K562 (cell line): Measurements from ENCODE around the gene SIRPG.

Experiments
- CTCF ChIP-seq, 3 experiments: IDR thresholded peaks in 2 of 3; conservative IDR thresholded peaks in 1 of 3; 2 replicates each; pipeline ENCODE4 v1.5.1; 2011 to 2012; ENCODE audit warnings: low read length in 3 of 3, mild to moderate bottlenecking in 3 of 3, control low read depth in 2 of 3, improper control_type of control experiment in 1 of 3, inconsistent platforms in 1 of 3, low read depth in 1 of 3, mixed read lengths in 1 of 3, moderate library complexity in 1 of 3; ENCODE audit not compliant: insufficient read depth in 2 of 3
- ELF1 ChIP-seq: fragments of 200-800 bp; sonication (Bioruptor generic); IDR thresholded peaks from 2 replicates; pipeline ENCODE4 v1.6.1; 2016; ENCODE audit warnings: missing genetic modification characterization, missing compliant biosample characterization
- EP300 ChIP-seq: IDR thresholded peaks from 2 replicates; pipeline ENCODE4 v1.6.1; 2012; ENCODE audit warnings: low read length, improper control_type of control experiment
- SMARCC2 ChIP-seq: fragments of 450-650 bp; IDR thresholded peaks from 2 replicates; pipeline ENCODE4 v1.6.1; 2017; ENCODE audit warnings: antibody characterized with exemption, moderate library complexity, mild to moderate bottlenecking, low read depth

GRCh38 chr20:1616858-1617434 is 40.6 kb downstream of the SIRPG start:
- no peak for TF ChIP-seq SMARCC2
- TF ChIP-seq ELF1 (tag), result no peak
- TF ChIP-seq CTCF (IDR thresholded peaks at IDR 0.05 in 2 of 3, conservative IDR thresholded peaks at IDR 0.05 in 1 of 3; ENCODE audit: insufficient read depth in 2 of 3, low read depth in 1 of 3, low read length in 3 of 3), result no peak
- TF ChIP-seq EP300, result no peak
